Ectodermal cell (in vitro differentiated cells): ENCODE results near the gene FANCD2OS.
"Not testable (repeated sequence)": the region's sequence is repeated elsewhere in the genome, so short reads cannot be mapped to it uniquely, and the experiment has no call there.

Experiments used
- H3K27ac ChIP-seq: 2 replicates; pipeline ENCODE4 v1.7.0; 2013; ENCODE audit warnings: mild to moderate bottlenecking, low read depth, low read length; ENCODE audit not compliant: insufficient read depth, poor library complexity, severe bottlenecking
- H3K27me3 ChIP-seq: 2 replicates; pipeline ENCODE4 v1.7.0; 2013; ENCODE audit warnings: mild to moderate bottlenecking, low read length; ENCODE audit not compliant: insufficient read depth, control insufficient read depth, poor library complexity, severe bottlenecking
- H3K36me3 ChIP-seq: one replicate; pipeline ENCODE4 v1.7.0; 2013; ENCODE audit warnings: low read length; ENCODE audit not compliant: control insufficient read depth, insufficient read depth
- H3K4me1 ChIP-seq: one replicate; pipeline ENCODE4 v1.7.0; 2013; ENCODE audit warnings: low read length; ENCODE audit not compliant: control insufficient read depth, insufficient read depth
- H3K4me3 ChIP-seq: 2 replicates; pipeline ENCODE4 v1.7.0; 2013; ENCODE audit warnings: low read depth, low read length, control low read depth; ENCODE audit not compliant: insufficient read depth
- H3K9me3 ChIP-seq: 2 replicates; pipeline ENCODE4 v1.7.0; 2013; ENCODE audit warnings: mild to moderate bottlenecking, low read length, moderate library complexity; ENCODE audit not compliant: control insufficient read depth
- WGBS, 2 experiments: methylation state at CpG; one replicate each; pipeline ENCODE4 v1.1.7; 2013; ENCODE audit warnings: missing lambda C conversion rate in 2 of 2; 5-methylcytosine and 5-hydroxymethylcytosine counted together

Gene FANCD2OS

DNA sequence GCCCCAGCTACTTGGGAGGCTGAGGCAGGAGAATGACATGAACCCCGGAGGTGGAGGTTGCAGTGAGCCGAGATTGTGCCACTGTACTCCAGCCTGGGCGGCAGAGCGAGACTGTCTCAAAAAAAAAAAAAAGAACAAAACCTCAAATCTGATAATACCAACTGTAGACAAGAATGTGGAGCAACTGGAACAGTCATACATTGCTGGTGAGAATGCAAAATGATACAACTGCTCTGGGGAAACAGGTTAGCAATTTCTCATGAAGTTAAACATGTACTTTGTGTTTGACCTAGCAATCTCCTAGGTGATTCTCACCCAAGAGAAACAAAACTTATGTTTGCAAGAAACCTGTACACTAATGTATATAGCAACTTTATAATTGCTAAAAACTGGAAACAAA, 29.1 kb upstream of the FANCD2OS start:
- no peaks in the 10 kb centered on the region for H3K36me3 ChIP-seq
- 96 to 97% methylated on average over 4 of the region's 4 CpGs for WGBS, 2 experiments
- no peaks in the 10 kb centered on the region for H3K9me3 ChIP-seq
- H3K27me3 ChIP-seq: no peaks in the 10 kb centered on the region
- H3K27ac ChIP-seq: no peak overlapping the region
- H3K4me1 ChIP-seq: no peaks in the 10 kb centered on the region
- H3K4me3 ChIP-seq: no peak overlapping the region

DNA sequence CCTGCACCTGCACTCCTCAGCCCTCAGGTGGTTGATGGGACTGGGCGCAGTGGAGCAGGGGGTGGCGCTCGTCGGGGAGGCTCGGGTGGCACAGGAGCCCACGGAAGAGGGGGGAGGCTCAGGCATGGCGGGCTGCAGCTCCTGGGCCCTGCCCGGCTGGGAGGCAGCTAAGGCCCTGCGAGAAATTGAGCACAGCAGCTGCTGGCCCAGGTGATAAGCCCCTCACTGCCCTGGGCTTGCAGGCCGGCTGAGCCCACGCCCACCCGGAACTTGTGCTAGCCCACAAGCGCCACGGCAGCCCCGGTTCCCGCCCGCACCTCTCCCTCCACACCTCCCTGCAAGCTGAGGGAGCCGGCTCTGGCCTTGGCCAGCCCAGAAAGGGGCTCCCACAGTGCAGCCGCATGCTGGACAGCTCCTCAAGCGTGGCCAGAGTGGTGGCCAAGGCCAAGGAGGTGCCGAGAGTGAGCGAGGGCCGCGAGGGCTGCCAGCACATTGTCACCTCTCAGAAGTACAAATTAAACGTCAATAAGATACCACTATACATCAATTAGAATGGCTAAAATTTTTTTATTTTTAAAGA, 28.5 kb upstream of the FANCD2OS start:
- no peak overlapping the region for H3K27ac ChIP-seq

DNA sequence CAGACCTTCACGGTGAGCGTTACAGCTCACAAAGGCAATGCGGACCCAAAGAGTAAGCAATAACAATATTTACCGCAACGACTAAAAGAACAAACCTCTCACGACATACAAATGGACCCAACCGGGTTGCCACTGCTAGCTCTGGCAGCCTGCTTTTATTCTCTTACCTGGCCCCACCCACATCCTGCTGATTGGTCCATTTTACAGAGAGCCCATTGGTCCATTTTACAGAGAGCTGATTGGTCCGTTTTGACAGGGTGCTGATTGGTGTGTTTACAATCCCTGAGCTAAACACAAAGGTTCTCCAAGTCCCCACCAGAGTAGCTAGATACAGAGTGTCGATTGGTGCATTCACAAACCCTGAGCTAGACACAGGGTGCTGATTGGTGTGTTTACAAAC, 27.8 kb upstream of the FANCD2OS start:
- not testable (repeated sequence) for H3K4me3 ChIP-seq, H3K4me1 ChIP-seq, H3K9me3 ChIP-seq, H3K27me3 ChIP-seq, H3K27ac ChIP-seq, H3K36me3 ChIP-seq
- 92 to 93% methylated on average over 8 of the region's 9 CpGs for WGBS, 2 experiments

More for the DNA sequence above, 28.5 kb upstream of the FANCD2OS start:
- Histone ChIP-seq H3K36me3 (no peaks in the 10 kb centered on the region), H3K27me3 (no peaks in the 10 kb centered on the region), H3K4me1 (no peaks in the 10 kb centered on the region), H3K4me3 (no peak overlapping the region), H3K9me3 (no peaks in the 10 kb centered on the region)
- WGBS, 2 experiments: 92 to 93% methylated on average over 25 of the region's 25 CpGs

- WGBS, 2 experiments: 97% methylated on average over 4 of the region's 4 CpGs
- Histone ChIP-seq H3K27ac (no peak overlapping the region), H3K27me3 (no peaks in the 10 kb centered on the region), H3K36me3 (peaks cover 17% of the 10 kb centered on the region), H3K4me1 (no peaks in the 10 kb centered on the region), H3K4me3 (no peak overlapping the region), H3K9me3 (no peaks in the 10 kb centered on the region)
Observed at GRCh38 chr3:10122724-10123123, 14.7 kb upstream of the FANCD2OS start.

DNA sequence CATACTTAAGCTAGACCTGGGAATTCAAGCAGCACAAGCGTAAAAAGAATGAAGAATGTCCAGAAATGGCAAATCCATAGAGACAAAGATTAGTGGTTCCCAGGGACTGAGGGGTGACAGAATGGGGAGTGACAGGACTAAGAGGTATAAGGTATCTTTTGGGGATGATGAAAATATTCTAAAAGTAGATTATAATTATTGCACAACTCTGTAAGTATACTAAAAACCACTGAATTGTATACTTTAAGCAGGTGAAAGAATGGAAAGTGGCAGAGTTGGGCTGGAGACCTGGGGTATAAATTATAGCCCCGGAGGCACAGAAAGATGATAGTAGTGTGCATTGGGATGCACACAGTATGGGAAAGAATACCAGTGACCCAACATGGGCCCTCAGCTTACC, 13.0 kb upstream of the FANCD2OS start:
- Histone ChIP-seq H3K36me3 (peaks cover 6% of the 10 kb centered on the region), H3K27me3 (no peaks in the 10 kb centered on the region), H3K27ac (no peak overlapping the region), H3K4me3 (no peak overlapping the region), H3K4me1 (peaks cover 7% of the 10 kb centered on the region), H3K9me3 (no peaks in the 10 kb centered on the region)
- 95 to 99% methylated on average over 2 of the region's 2 CpGs for WGBS, 2 experiments

DNA sequence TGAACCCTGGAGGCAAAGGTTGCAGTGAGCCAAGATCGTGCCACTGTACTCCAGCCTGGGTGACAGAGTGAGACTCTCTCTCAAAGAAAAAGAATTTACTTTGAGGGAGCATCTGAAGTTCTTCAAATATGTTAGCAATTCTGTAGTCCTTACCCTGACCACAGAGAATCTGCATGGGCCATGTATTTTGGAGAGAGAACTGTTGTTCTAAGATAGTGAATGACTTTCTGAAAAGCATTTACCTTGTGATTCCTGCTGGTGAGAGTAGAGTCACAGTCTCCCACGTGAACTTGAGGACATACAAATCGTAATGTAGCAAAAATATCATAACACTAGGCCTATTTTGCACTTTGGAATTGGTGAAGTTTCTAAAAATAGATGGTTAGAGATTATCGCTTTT, 11.3 kb upstream of the FANCD2OS start:
- Histone ChIP-seq H3K36me3 (no peaks in the 10 kb centered on the region), H3K9me3 (no peaks in the 10 kb centered on the region), H3K4me1 (peaks cover 7% of the 10 kb centered on the region), H3K4me3 (no peak overlapping the region), H3K27me3 (no peaks in the 10 kb centered on the region), H3K27ac (no peak overlapping the region)
- 97 to 98% methylated on average over 4 of the region's 4 CpGs for WGBS, 2 experiments

DNA sequence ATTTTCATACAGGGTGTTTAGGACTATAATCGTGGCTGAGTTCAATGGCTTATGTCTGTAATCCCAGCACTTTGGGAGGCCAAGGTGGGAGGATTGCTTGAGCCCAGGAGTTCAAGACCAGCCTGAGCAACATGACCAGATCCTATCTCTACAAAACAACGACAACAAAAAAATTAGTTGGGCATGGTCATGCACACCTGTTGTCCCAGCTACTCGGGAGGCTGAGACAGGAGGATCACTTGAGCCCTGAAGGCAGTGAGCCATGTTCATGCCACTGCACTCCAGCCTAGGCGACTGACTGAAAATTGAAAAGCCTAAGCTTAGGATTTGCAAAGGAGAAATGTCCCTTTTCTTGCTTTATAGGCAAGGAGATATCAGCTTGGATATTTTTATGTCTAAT, 8.9 kb upstream of the FANCD2OS start:
- Histone ChIP-seq H3K9me3 (no peaks in the 10 kb centered on the region), H3K27ac (no peak overlapping the region), H3K36me3 (no peaks in the 10 kb centered on the region), H3K27me3 (no peaks in the 10 kb centered on the region), H3K4me1 (peaks cover 7% of the 10 kb centered on the region), H3K4me3 (peak overlapping the region; percentile 96)
- WGBS, 2 experiments: 91% methylated on average over 4 of the region's 4 CpGs

GRCh38 chr3:10116138-10116460, 8.0 kb upstream of the FANCD2OS start:
- 1 to 2% methylated on average over 10 of the region's 10 CpGs for WGBS, 2 experiments
- Histone ChIP-seq H3K4me1 (peaks cover 7% of the 10 kb centered on the region), H3K9me3 (no peaks in the 10 kb centered on the region), H3K4me3 (peak overlapping the region; percentile 96), H3K36me3 (no peaks in the 10 kb centered on the region), H3K27me3 (no peaks in the 10 kb centered on the region), H3K27ac (no peak overlapping the region)

GRCh38 chr3:10115326-10116137, 7.5 kb upstream of the FANCD2OS start, which contains the start of gene BRK1:
Gene BRK1, plus strand, starts transcription at chr3:10115675. Its CDS starts 27 bp downstream, at chr3:10115702.
- Histone ChIP-seq H3K27ac (no peak within 1 kb of the TSS), H3K27me3 (no peaks in the 10 kb centered on the region), H3K9me3 (no peaks in the 10 kb centered on the region), H3K4me1 (peaks cover 7% of the 10 kb centered on the region), H3K36me3 (no peaks in the 10 kb centered on the region), H3K4me3 (peak within 1 kb of the TSS; percentile 96)
- WGBS, 2 experiments: 2% methylated on average over 53 to 54 of the region's 54 CpGs

DNA sequence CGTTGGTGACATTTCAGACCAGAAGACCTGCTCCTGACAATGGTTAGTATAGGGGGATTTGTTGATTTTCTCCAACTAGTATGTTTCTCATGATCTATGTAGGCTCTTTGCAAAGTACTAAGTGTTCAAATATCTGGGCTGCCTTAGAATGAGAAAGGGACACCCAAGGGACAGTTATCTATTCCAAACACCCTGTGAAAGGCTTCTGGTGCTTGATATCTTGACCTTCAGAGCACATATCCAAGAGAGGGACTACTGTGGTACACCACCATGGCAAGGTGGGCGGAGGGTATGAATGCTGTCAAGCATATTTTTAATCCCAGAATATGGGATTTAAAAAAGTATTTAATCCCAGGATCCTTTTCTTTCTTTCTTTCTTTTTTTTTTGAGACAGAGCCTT, 1.1 kb downstream of the FANCD2OS start:
- Histone ChIP-seq H3K36me3 (no peaks in the 10 kb centered on the region), H3K4me1 (no peaks in the 10 kb centered on the region), H3K9me3 (no peaks in the 10 kb centered on the region), H3K4me3 (no peak overlapping the region), H3K27ac (no peak overlapping the region), H3K27me3 (no peaks in the 10 kb centered on the region)
- WGBS, 2 experiments: 83 to 93% methylated on average over 1 to 2 of the region's 2 CpGs
